Stimulated activated CD4-positive, alpha-beta T cell treated with anti-CD3 and anti-CD28 coated beads, Interleukin-4, amount 100 ng/mL, for 1 hour (primary cell): ENCODE data around the gene RTL9.
"Not testable (repeated sequence)": the region's sequence is repeated elsewhere in the genome, so short reads cannot be mapped to it uniquely, and the experiment has no call there.

Source experiments
- DNase-seq: peaks from one replicate; pipeline ENCODE4 v3.0.0-alpha.2; 2020

Gene RTL9

DNA sequence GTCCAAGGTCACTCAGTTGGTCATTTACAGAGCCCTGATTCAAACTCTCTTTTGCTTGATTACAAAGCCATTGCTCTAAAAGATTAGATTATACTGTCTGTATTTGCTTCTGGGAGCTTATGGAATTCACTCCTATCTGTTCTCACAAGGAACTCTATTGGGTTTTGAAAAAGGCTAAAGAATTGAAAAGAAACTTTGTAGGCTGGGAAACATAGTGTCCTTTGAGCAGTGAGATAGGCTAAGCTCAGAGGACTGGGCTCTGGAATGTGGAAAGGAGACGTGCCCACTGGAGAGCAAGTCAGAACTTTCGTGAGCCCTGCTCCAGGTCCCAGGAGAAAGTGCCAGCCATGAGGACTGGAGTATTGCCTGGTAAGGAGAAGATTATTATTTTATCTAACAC, at the start of gene RTL9:
TSS of gene RTL9 (plus strand) at position 301 of the 400 bp plus-strand sequence. CDS start 91,770 bp downstream, outside the sequence.
- DNase-seq: no peak

DNA sequence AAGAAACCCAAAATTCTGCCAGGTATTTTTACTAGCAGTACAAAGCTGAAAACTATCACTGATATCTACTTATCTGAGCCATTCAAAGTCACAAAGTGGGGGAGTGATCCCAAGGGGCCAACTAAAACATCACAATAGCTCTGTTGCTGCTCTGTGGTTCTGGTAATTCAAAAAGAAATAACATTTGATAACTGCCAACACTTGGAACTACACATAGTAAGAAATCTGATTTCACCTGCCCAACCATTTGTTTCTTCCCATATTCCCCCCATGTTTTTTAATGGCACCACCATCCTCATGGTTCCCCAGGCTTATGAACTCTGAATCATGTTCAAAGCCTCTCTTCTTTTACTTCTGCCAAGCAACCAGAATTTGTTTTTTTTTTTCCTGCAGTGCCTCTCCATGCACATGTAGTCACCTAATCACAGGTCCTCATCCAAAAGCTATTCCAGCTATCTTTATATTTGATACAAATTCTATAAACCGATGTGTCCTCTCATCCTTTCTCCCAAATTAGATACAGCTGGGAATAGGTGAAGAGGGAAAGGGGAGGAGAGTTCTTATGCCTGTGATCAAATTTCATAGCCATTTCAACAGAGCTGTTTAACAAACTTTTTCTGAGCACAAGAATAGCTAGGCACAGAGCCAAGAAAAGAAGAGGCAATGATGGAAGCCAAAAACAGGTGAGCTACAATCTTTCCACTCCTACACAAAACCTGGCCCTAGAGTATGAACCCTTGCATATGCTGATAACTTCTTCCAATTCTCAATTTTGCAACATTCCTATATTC, 48.5 kb upstream of the RTL9 start:
- no peak for DNase-seq

DNA sequence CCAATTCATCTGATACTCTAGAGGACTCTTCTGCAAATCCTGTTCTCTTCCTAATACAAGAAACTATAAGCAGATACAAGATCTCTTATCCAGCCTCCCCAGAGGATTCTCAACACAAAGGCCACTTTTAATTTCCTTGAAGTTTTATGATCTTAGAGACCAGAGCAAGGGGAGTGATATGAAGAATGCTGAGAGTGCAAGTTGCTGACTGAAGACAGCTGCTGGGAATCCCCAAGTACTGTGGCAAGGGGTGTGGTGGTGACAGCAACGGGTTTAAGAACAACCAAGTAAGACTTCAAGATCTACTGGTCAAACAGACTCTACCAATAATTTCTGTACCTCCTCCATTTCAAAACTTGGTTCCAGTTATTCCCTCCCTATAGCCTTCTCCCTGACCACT, 47.8 kb upstream of the RTL9 start:
- DNase-seq: peak; percentile 21

DNA sequence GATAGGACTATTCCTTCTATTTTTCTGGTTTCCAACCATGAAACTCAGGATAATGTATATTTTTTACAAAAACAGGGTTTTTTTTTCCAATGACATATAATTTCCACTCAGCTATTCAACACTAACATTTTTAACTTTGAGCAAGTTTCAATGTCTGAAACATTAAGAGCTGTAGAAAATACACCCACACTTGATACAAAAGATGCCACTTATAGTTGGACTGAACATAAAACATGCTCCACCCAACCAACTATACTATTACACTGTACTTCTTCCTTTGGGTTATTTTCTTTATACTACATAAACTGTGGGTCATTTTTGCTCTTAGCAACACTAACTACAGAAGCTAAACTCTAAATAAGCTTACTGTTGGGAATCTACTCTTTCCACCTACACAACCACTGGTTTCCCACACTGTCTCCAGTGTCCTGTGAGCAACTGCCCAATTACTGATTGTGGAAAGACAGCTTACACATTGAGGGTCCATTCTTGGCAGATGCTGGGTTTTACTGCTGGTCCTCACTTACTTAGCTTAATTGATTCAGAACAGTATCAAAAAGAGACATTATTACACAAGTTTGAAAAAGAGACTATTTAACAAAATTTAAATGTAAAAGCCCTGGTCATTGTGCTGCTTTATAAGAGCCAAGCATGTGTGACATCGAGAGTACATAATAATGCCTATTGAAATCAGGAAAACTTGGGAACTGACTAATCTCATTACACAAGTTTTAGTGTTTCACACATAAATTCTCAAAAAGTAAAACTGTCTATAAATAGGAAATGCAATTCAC, 47.0 kb upstream of the RTL9 start:
- no peak for DNase-seq

DNA sequence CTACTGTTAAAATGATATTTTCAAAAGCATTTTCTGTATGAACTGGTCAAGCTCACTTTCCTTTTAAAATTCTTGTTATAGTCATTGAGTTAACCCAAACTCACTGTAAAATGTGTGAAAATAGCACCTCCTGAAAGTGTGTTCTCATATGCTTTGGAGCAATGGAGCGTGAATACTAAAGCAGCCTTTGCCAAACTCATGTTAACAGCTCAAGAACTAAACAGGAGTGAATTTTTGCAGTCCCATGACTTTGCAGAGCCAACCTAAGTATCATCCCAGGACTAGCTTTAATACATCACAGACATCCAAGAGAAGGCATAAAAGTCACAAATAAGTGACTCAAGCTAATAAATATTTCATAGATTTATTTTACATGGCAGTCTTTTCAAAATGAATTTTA, 43.1 kb upstream of the RTL9 start:
- DNase-seq: no peak

DNA sequence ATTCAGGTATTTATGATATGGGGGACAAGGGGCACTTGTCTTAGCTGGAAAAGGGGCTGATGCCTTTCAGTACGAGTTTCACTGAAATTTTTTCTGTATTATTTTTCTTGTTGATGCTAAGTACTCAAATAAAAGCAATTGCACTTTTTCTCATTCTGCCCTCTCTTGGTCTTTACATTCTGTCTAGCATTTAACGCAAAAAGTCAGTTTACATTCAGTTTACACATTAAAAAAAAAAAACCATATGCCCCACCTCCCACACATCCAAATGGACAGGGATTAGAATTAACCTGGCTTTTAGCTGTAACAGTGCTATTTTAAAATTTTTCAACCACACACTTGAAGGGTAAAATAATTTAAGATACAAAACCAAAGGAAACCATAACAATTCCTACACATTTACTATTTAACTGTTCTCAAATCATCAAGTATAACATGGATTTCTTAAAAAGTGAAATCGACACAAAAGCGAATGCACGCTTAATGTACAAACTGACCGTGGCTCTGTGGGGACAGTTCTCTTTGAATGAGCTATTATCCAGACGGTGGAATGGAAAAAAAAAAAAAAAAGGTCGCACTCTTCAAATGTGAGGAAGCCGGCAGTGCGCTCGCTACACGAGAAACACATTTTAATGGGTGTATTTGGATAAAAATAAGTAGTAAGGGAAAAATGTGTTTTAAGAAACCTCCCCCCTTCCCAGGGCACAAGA, 42.1 kb upstream of the RTL9 start:
- no peak for DNase-seq

DNA sequence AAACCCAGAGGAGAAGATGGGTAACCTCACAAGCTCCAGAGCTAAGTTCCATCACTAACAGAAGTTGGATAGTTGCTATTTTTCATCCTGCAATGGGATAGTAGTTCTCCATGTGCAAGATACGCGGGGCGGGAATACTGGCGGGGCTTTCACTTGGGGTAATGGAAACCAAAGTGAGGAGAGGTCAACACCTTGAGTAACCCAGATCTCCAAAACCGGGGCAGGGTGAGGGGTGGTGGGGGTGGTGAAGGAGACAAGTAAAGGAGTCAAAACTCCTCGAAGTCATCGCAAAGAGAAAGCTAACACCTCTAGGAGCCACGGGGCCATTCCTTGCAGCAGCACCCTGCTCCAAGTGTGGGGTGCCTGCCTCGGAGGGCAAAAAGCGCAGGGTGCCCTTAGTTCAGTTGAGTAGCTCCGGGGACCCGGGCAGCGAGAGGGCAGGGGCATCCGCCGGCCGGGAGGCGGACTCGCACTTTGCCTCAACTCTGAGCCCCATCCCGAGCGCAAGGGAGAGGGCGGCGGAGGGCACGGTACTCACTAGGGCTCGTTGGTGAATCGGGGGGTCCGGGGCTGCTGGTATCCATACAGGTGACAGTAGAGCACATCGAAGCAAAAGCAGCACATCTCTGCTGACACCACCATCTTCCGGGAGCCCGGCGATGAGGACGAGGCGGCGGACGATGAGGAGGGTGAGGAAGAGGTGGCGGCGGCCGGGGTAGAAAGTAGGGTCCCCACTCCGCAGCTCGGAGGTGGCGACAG, 41.4 kb upstream of the RTL9 start:
- DNase-seq: peak; percentile 34

DNA sequence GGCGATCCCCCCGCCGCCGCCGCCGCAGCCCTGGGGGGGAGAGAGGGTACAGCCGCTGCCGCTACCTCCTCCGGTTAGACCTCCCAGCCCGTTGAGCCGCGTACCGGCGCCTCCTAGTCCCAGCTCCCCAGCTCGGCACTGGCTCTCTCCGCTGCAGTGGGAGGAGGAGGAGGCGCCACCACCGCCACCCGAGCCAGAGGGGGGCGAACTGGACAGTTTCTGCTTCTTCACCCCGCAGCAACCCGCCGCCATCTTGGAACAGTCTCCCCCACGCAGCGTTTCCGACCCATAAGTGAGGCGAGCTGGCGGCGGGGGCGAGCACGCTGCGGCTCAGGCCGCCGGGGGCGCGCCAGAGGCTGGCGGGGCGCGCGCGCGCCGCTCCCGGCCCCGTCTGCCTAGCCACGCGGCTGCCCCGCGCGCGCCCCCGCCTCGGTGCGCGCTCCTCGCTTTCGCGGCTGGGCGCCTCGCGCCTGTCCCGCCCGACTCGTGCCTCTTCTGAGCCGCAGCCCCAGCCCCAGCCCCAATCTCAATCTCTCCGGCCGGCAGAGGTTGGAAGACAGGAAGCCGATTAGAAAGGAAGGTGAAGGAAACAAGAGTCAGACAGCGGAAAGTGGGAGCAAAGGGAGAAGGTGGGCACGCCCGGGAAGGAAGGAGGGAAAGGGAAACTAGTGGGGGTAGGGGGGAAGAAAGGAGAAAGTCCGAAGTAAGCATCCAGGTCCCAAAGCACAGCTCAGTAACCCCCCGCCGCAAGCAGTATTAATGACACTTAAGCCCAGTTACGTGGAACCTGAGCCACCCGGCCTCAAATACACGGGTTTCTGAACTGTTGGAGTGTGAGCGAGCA, 40.6 kb upstream of the RTL9 start, which contains the start of gene AMMECR1:
TSS of gene AMMECR1 (minus strand) at position 266 of the 844 bp plus-strand sequence. CDS start at position 252, 14 bp downstream.
- DNase-seq: peak; percentile 77

DNA sequence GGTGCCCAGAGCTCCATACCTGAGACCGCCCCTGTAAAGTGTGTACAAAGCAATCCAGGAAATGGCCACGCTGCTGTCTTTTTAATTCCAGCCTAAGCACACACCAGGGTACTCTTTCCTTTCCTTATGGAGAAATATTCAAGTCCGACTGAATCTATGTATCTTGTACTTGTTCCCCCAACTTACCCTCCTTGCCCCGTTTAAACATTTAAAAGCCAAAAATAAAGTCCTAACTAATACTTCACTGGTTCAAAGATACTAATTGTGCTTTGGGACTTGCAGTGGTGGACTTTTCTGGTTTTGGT, 40.0 kb upstream of the RTL9 start:
- no peak for DNase-seq

DNA sequence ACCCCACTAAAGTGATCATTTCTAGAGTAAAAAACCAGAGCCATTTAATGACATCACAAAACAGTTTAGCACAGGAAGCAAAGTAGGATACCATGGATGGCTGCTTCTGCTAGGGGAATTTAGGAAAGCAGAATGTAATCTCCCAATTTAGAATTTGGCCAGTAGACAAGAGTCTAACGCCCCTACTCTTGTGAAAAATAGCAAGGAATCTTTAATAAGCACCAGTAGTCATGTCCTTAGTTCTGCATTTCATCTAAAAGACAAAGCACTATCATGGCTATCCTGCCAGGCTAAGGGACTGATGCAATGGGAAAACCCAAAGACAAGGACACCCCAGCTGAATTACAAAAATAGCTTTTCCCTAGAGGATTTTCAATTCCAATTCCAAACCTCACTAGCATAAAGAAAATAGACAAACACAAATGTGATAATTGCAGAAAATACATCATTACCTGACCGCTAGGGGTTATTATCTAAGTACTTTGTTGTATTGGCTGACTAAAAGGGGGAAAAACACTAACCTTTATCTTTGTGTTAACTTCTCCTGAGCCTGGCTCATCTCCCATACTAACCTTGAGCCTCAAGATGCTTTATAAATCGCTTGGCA, 38.2 kb upstream of the RTL9 start:
- no peak for DNase-seq

DNA sequence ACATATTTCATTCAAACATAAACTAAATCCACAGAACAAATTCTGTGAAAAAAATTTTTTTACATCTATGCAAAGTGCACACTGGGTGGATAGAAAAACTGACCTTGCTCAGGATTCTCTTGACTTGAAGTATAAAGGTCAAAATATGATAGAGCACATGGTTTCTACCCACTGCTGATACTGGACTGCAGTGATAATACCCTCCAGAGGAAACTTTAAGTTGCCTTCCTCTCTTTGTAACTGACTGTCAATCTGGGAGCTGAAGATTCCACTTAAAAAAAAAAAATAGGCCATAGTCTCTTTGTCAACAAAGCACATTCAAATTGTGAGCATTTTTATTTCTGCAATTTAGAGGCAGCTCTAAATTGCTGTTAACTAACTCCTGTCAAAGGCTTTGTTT, 37.6 kb upstream of the RTL9 start:
- DNase-seq: no peak

DNA sequence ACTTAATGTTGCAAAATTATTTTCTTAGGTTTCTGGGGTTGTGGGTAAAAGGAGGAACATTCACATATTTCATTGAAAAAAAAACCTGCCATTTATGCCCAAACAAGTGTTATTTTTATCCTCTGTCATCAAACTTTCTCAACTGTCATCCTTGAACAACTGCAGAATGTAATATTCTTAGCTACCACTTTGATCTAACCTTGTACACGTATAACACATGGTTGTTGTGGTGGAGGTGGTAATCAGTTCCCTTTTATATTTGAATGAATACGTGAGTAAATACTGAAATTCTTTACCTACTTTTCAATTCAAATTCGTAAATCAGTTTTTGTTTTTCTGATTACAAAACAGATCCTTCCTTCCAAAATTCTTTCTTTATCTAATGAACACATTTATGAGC, 37.0 kb upstream of the RTL9 start:
- no peak for DNase-seq

DNA sequence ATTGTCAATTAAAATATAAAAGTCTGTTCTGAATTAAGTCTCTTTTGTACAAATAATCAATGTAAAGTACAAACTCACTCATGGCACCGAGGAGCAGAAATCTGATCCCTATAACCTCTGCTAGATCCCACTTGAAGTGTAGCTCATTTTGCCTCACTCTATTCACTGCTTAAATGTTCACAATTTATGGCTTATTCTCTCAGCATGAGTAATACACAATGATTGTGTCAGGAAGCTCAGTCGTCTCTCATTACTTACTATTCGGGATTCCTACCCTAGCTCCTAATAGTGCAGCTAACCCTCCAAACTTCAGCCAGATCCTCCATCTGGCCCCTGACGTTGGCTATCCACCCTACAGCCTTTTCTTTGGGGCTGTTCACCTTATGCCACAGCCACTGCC, 36.0 kb upstream of the RTL9 start:
- no peak for DNase-seq

DNA sequence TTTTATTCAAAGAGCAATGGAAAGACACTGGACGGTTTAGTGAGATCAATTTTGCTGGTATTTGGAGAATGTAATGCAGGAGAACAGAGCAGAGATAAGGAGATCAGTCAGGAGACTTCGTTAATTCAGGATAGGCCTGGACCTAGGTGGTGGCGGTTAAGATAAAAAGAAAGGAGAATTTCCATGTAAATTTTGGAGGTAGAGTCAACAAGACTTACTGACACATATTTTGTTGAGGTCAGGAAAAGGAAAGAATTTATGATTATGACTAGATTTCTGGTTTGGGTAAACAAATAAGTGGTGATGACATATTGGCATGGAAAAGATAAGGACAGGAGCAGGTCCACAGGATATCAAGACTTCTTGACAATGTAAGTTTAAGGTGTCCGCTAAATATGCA, 31.9 kb upstream of the RTL9 start:
- no peak for DNase-seq

DNA sequence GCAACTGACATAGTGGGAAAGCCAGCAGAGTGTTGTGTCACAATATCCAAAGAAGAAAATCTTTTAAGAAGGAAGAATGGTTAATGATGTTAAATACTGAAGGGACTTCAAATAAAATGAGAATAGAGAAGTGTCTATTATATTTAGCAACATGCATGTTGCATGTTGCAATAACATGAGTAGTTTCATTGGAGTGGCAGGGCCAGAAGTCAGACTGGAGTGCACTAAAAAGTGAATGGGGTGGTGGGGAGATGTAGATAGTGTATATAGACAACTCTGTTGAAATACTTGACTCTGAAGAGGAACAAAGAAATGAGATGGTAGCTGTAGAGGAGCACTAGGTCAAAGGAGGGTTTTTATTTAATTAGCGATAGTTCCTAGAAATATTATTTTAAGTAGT, 31.3 kb upstream of the RTL9 start:
- DNase-seq: no peak

DNA sequence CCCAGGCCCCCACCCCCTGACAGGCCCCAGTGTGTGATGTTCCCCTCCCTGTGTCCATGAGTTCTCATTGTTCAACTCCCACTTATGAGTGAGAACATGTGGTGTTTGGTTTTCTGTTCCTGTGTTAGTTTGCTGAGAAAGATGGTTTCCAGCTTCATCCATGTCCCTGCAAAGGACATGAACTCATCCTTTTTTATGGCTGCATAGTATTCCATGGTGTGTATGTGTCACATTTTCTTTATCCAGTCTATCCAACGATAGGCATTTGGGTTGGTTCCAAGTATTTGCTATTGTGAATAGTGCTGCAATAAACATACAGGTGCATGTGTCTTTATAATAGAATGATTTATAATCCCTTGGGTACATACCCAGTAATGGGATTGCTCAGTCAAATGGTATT, 30.0 kb upstream of the RTL9 start:
- DNase-seq: not testable (repeated sequence)

DNA sequence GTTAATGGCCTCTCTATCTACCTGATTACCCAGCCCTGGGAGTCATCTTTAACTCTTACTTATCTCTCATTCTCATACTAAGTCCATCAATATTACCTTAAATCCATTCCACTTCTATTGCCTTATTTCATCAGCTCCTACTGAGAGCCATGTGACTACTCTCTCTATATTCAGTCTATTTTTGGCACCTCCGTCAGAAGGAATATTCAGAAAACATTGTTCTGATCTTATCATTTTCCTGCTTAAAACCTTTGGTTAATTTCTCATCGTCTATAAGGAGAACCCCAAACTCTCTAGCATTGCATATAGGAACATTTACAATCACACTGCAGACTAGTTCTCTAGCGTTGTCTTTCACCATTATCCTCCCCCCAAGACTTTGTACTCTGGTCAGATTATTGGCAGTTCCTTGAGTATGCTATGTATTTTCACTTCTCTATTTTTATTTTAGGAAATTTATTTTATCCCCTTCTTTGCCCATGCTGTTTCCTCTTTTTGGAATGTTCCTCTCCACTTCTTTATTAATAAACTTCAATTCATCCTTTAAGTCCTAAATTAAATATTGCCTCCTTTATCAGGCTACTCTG, 27.1 kb upstream of the RTL9 start:
- DNase-seq: no peak

DNA sequence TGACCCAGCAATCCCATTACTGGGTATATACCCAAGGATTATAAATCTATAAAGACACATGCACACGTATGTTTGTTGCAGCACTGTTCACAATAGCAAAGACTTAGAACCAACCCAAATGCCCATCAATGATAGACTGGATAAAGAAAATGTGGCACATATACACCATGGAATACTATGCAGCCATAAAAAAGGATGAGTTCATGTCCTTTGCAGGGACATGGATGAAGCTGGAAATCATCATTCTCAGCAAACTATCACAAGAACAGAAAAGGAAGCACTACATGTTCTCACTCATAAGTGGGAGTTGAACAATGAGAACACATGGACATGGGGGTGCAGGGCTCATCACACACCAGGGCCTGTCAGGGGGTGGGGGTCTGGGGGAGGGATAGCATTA, 25.2 kb upstream of the RTL9 start:
- not testable (repeated sequence) for DNase-seq

DNA sequence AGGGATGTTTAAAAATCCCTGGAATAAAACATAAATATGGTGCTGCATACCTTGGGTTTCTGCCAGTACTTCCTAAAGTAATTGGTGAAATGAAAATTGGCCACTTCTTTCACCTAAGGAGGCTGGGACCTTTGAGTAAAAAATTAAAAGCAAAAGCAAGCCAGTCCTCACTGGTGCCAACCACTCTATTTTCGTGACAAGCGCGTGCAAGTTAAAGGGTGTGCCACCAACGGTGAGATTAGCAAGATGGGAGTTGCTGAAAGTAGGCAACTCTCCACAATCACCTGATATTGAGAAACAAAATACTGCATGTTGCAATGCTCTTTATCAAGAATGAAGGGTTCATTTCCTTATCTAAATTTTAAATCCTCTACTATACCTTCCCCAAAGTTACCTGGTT, 19.7 kb upstream of the RTL9 start:
- DNase-seq: no peak

DNA sequence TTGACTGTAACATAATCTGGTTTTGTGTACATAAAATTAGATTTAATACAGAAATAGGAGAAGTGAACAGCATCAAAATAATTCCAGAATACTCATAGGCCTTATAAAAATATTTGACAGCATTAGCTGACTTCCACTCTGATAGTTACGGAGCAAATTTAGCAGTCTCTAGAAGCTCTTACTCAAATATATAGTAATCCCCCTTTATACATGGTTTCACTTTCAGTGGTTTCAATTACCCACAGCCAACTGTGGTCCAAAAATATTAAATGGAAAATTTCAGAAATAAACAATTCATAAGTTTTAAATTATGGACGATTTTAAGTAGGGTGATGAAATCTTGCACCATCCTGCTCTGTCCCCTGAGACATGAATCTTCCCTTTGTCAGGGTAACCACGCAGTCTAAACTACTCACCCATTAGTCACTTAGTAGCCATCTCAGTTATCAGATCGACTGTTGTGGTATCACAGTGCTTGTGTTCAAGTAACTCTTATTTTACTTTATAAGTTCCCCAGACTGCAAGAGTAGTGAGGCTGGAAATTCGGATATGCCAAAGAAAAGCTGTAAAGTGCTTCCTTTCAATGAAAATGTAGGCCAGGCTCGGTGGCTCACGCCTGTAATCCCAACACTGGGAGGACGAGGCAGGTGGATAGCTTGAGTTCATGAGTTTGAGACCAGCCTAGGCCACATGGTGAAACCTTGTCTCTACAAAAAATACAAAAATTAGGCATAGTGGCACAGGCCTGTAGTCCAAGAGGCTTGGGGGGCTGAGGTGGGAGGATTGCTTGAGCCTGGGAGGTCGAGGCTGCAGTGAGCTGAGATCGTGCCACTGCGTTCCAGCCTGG, 17.2 kb upstream of the RTL9 start:
- DNase-seq: no peak
